Left ventricle myocardium inferior (tissue), 1 donor: ENCODE results near the gene IL6. TPM values are rescaled to one million over a fixed set of nuclear protein-coding genes. Genes with fewer than 3 reads are reported as not detected.

Experiments
- DNase-seq: peaks from one replicate; pipeline ENCODE4 v3.0.0-alpha.2; 2020
- H3K27ac ChIP-seq: fragments of 200-600 bp; replicated peaks from 2 replicates; pipeline ENCODE4 v1.8.0; 2021
- H3K27me3 ChIP-seq: fragments of 200-600 bp; 2 replicates; pipeline ENCODE4 v1.8.0; 2021; ENCODE audit warnings: low read depth
- H3K36me3 ChIP-seq: fragments of 200-600 bp; 2 replicates; pipeline ENCODE4 v1.8.0; 2021
- H3K4me1 ChIP-seq: fragments of 200-600 bp; 2 replicates; pipeline ENCODE4 v1.8.0; 2021
- H3K4me3 ChIP-seq: fragments of 200-600 bp; 2 replicates; pipeline ENCODE4 v1.8.0; 2021; ENCODE audit warnings: mild to moderate bottlenecking, moderate library complexity
- H3K9me3 ChIP-seq: fragments of 200-600 bp; replicated peaks from 2 replicates; pipeline ENCODE4 v1.8.0; 2021
- CTCF ChIP-seq: fragments of 200-600 bp; IDR thresholded peaks from 2 replicates; pipeline ENCODE4 v1.8.0; 2021; ENCODE audit warnings: antibody characterized with exemption, mild to moderate bottlenecking, borderline replicate concordance
- intact Hi-C: fragments of 100-400 bp; cut with micrococcal nuclease; formaldehyde crosslinking; loops from one replicate; pipeline ENCODE4 v1.11.0; 2022
- total RNA-seq: library from RNA; stranded (reverse); fragmentation: NEBNext Ultra II Directional; extraction: Animal tissue kit (Norgen Biotek cat#: 25700); gene quantifications from one replicate; pipeline ENCODE4 v1.2.1, GENCODE V29; 2021
- donor health status: DM: no; HTN: yes; CAD: no; lungs with severe emphysema.

Gene IL6
- total RNA-seq, 1 donor from 2014 or later, result 0.69 TPM

DNA sequence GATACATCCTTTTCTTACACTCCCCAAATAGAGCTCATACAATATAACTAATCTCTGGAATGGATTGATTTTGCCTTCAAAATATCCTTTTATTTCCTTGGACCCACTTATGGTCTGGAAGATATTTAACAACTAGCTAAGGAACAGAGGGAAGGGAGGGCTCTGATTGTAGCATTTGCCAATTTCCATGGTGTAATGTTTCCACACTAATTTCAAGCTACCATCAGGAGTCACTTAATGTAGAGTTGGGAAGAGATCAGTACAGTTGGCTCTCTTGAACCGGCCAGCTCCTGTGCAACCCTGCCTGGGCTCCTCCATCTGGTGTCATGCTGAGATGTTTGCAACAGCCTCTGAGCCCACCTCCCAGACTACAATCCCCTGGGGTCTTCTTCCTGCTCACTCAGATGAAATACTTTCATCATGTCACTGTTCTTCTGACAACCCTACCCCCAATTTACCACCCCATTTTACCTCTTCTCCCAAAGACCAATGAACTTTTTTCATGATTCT is 8.0 kb upstream of the IL6 start:
- H3K4me1 ChIP-seq, result peaks cover 35% of the 10 kb centered on the region
- TF ChIP-seq CTCF, result no peak
- H3K36me3 ChIP-seq, result no peaks in the 10 kb centered on the region
- H3K4me3 ChIP-seq, result no peak overlapping the region
- no peaks in the 10 kb centered on the region for H3K27me3 ChIP-seq
- no peak for DNase-seq
- H3K27ac ChIP-seq, result peak overlapping the region; percentile 62
- no peaks in the 10 kb centered on the region for H3K9me3 ChIP-seq
- intact Hi-C loops, result no loop called here

- DNase-seq, result no peak
- Histone ChIP-seq H3K36me3 (no peaks in the 10 kb centered on the region), H3K27ac (no peak overlapping the region), H3K9me3 (no peaks in the 10 kb centered on the region), H3K4me1 (peaks cover 56% of the 10 kb centered on the region), H3K27me3 (no peaks in the 10 kb centered on the region), H3K4me3 (no peak overlapping the region)
- no peak for TF ChIP-seq CTCF
- intact Hi-C loops, result no loop called here
Observed at GRCh38 chr7:22720791-22721786, 5.9 kb upstream of the IL6 start.

DNA sequence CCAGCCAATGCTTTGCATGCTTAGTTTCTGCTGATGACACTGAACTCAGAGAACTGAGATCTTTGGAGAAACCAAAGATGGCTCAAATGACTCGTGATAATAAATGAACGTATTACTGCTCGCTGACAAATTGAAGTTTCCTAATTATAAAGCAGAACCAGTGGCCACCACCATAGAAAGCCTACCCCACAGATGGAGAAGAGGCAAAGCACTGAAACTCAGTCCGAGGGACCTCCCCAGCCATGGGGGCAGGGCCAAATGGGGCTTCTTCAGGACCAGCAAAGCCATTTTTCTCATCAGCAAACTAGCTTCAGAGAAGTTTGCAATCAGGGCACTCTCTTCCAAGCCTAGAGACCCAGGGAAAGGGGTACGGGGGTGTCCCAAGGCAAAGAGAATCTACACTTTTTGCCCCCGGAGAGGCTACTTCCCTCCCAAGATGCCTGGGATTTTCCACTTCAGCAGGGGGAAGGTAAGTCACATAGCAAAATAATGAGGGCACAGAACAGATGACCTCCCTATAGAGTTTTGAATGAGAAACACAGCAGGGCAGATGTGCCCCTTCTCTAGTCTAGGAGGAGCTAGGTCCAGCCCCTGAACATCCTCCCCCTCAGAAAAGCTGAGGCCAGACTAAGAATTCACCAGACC is 4.3 kb upstream of the IL6 start:
- DNase-seq, result no peak
- H3K27me3 ChIP-seq, result no peaks in the 10 kb centered on the region
- H3K36me3 ChIP-seq, result no peaks in the 10 kb centered on the region
- peaks cover 68% of the 10 kb centered on the region for H3K4me1 ChIP-seq
- peak overlapping the region; percentile 73 for H3K27ac ChIP-seq
- intact Hi-C loops, result no loop called here
- no peaks in the 10 kb centered on the region for H3K9me3 ChIP-seq
- H3K4me3 ChIP-seq, result peak overlapping the region; percentile 18
- TF ChIP-seq CTCF, result no peak

DNA sequence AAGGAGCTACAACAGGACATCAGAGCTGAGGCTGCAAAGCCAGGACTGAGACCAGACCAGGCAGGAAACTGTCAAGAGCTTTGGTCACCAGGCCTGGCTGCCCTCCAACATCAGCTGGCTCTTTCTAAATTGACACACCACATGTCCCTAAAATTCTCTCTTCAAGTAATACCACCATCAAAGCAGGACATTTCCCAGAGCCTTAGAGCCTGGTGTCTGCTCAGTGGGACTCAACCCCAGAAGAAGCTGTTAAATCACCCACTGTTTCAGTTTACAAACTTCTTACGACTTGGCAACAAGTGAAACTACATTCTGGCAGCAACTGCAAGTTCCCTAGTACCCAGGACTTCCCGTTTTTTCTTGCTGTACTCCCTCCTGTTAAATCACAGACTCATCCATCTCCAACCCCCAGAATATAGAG is 3.8 kb upstream of the IL6 start:
- intact Hi-C loops, result no loop called here
- H3K4me1 ChIP-seq, result peaks cover 68% of the 10 kb centered on the region
- H3K9me3 ChIP-seq, result no peaks in the 10 kb centered on the region
- H3K36me3 ChIP-seq, result no peaks in the 10 kb centered on the region
- H3K4me3 ChIP-seq, result peak overlapping the region; percentile 18
- TF ChIP-seq CTCF, result no peak
- DNase-seq, result peak; percentile 83
- peak overlapping the region; percentile 73 for H3K27ac ChIP-seq
- no peaks in the 10 kb centered on the region for H3K27me3 ChIP-seq

DNA sequence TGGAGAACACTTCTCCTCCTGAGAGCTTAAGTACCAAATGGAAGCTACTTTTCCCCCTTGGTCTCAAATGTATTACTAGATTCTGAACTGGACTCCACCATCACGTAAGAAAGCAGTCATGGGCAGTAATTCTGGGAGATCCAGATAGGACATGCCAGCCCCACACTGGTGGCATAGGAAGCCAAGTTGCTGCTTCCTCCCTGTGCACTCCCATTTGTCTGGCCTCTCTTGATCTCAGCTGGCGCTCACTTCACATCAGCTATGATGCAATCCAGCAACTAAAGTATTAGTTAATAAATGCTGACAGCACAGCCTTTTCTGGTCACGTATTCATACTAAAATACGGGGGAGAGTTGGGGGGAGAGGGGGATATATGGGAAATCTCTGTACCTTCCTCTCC is 3.4 kb upstream of the IL6 start:
- Histone ChIP-seq H3K27ac (peak overlapping the region; percentile 73), H3K4me3 (peak overlapping the region; percentile 18), H3K9me3 (no peaks in the 10 kb centered on the region), H3K4me1 (peaks cover 65% of the 10 kb centered on the region), H3K27me3 (no peaks in the 10 kb centered on the region), H3K36me3 (no peaks in the 10 kb centered on the region)
- intact Hi-C loops, result no loop called here
- TF ChIP-seq CTCF, result no peak
- no peak for DNase-seq
